Omental fat pad (tissue), 4 donors: Measurements from ENCODE around the gene NFAT5. TPM values are rescaled to one million over a fixed set of nuclear protein-coding genes. Genes with fewer than 3 reads are reported as not detected.

Experiments used
- ATAC-seq: fragments of 150-250 bp; one replicate; pipeline ENCODE4 v1.9.1; 2016; ENCODE audit warnings: mild to moderate bottlenecking, moderate library complexity; ENCODE audit not compliant: low FRiP score
- DNase-seq: peaks from one replicate; pipeline ENCODE4 v3.0.0-alpha.2; 2019; ENCODE audit warnings: low spot score
- CTCF ChIP-seq, 3 donors: fragments of 450-650 bp; IDR thresholded peaks; one replicate each; pipeline ENCODE4 v1.5.1; 2016 to 2017; ENCODE audit warnings: antibody characterized with exemption in 3 of 3, mild to moderate bottlenecking in 3 of 3, moderate library complexity in 2 of 3
- total RNA-seq, 4 donors: library from RNA; depleted of rRNA; stranded (reverse); fragments of >200 nt; gene quantifications; one replicate each; pipeline ENCODE4 v1.1.0, GENCODE V29; 2016

Gene NFAT5
- total RNA-seq, 4 donors from 2014 or later: 43.5 to 59.3 (median 50.8) TPM

- TF ChIP-seq CTCF (IDR thresholded peaks at IDR 0.05): no peak
- ATAC-seq (no peak), DNase-seq (no peak)
Measured at GRCh38 chr16:69526831-69527655, 38.7 kb upstream of the NFAT5 start.

- TF ChIP-seq CTCF (IDR thresholded peaks at IDR 0.05): no peak
Measured at GRCh38 chr16:69531988-69532387, 33.8 kb upstream of the NFAT5 start.

GRCh38 chr16:69532641-69533455 is 32.9 kb upstream of the NFAT5 start:
- no peak for TF ChIP-seq CTCF (IDR thresholded peaks at IDR 0.05)
- DNase-seq (no peak), ATAC-seq (no peak)

More at GRCh38 chr16:69531988-69532387, 33.8 kb upstream of the NFAT5 start:
- DNase-seq: no peak
- ATAC-seq: no peak

- no peak for TF ChIP-seq CTCF (IDR thresholded peaks at IDR 0.05)
- no peak for ATAC-seq
- DNase-seq: no peak
Measured at GRCh38 chr16:69534720-69535119, 31.0 kb upstream of the NFAT5 start.

- TF ChIP-seq CTCF (IDR thresholded peaks at IDR 0.05): no peak
- no peak for ATAC-seq
- no peak for DNase-seq
Measured at GRCh38 chr16:69535123-69536050, 30.4 kb upstream of the NFAT5 start.

GRCh38 chr16:69537706-69538080 is 28.1 kb upstream of the NFAT5 start:
- no peak for TF ChIP-seq CTCF (IDR thresholded peaks at IDR 0.05)
- DNase-seq (no peak), ATAC-seq (no peak)
